Neural progenitor cell (in vitro differentiated cells): ENCODE measurements around the gene SLC26A4.

ENCODE experiments used
- EZH2phosphoT487 ChIP-seq: fragments of 200-600 bp; sonication (generic); IDR thresholded peaks from 2 replicates; pipeline ENCODE4 v1.6.1; 2017; ENCODE audit warnings: antibody characterized with exemption
- TF ChIP-seq, protein P1 (sequence below): fragments of 200-600 bp; sonication (generic); IDR thresholded peaks from 2 replicates; pipeline ENCODE4 v1.5.1; 2017; ENCODE audit warnings: antibody characterized with exemption, mild to moderate bottlenecking

DNA sequence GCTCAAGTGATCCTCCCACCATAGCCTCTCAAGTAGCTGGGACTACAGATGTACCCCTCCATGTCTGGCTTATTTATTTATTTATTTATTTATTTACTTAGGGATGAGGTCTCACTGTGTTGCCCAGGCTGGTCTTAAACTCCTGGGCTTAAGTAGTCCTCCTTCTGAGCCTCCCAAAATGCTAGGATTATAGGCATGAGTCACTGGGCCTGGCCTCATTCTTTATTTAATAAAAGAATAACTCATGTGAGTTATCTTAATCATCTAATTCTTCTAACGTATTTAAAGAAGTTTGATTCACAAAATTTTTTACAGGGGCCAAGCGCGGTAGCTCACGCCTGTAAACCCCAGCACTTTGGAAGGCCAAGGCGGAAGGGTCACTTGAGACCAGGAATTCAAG, 8.0 kb upstream of the SLC26A4 start:
- TF ChIP-seq, protein P1, sequence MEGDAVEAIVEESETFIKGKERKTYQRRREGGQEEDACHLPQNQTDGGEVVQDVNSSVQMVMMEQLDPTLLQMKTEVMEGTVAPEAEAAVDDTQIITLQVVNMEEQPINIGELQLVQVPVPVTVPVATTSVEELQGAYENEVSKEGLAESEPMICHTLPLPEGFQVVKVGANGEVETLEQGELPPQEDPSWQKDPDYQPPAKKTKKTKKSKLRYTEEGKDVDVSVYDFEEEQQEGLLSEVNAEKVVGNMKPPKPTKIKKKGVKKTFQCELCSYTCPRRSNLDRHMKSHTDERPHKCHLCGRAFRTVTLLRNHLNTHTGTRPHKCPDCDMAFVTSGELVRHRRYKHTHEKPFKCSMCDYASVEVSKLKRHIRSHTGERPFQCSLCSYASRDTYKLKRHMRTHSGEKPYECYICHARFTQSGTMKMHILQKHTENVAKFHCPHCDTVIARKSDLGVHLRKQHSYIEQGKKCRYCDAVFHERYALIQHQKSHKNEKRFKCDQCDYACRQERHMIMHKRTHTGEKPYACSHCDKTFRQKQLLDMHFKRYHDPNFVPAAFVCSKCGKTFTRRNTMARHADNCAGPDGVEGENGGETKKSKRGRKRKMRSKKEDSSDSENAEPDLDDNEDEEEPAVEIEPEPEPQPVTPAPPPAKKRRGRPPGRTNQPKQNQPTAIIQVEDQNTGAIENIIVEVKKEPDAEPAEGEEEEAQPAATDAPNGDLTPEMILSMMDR: no peak
- TF ChIP-seq EZH2phosphoT487: no peak
